ENCODE results near the gene NUP210. TPM values are rescaled to one million over a fixed set of nuclear protein-coding genes. Genes with fewer than 3 reads are reported as not detected.
A peak's percentile ranks its signal among the peaks of the same experiment; 100 is the strongest.

The NUP210 gene
- total RNA-seq, 3 donors from 2014 or later, result 6.7 to 14.8 (median 8.1) TPM

DNA sequence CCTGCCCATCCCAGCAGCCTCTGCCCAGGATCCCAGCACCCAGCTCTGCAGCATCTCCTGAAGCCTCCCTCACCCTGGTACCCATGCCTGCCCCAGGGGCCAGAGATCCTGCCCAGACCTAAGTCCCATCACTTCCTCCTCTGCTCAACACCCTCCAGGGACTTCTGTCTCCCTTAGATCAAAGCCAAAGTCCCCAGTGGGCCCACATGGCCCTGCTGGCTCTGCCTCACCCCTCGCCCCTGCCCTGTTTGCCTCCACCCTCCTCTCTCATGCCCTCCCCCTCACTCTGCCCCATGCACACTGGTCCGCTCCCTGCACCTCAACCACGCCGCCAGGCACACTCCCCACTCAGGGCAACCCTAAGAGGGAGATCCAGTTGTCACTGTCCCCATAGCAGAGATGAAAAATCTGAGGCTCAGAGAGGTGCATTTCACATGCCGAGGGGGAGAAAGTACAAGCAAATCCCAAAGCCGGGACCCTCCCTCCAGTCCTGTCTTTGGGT lies 146.5 kb downstream of the NUP210 start:
- ATAC-seq (no peak), DNase-seq (no peak)
- no peak overlapping the region for H3K4me3 ChIP-seq
- TF ChIP-seq, protein P1, sequence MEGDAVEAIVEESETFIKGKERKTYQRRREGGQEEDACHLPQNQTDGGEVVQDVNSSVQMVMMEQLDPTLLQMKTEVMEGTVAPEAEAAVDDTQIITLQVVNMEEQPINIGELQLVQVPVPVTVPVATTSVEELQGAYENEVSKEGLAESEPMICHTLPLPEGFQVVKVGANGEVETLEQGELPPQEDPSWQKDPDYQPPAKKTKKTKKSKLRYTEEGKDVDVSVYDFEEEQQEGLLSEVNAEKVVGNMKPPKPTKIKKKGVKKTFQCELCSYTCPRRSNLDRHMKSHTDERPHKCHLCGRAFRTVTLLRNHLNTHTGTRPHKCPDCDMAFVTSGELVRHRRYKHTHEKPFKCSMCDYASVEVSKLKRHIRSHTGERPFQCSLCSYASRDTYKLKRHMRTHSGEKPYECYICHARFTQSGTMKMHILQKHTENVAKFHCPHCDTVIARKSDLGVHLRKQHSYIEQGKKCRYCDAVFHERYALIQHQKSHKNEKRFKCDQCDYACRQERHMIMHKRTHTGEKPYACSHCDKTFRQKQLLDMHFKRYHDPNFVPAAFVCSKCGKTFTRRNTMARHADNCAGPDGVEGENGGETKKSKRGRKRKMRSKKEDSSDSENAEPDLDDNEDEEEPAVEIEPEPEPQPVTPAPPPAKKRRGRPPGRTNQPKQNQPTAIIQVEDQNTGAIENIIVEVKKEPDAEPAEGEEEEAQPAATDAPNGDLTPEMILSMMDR (IDR thresholded peaks at IDR 0.05), result no peak
- H3K36me3 ChIP-seq (ENCODE audit: low read depth), result no peaks in the 10 kb centered on the region
- intact Hi-C loops (cut with DNase I, micrococcal nuclease), result no loop called here
- H3K4me1 ChIP-seq (ENCODE audit: low read depth), result no peaks in the 10 kb centered on the region
- no peaks in the 10 kb centered on the region for H3K9me3 ChIP-seq

DNA sequence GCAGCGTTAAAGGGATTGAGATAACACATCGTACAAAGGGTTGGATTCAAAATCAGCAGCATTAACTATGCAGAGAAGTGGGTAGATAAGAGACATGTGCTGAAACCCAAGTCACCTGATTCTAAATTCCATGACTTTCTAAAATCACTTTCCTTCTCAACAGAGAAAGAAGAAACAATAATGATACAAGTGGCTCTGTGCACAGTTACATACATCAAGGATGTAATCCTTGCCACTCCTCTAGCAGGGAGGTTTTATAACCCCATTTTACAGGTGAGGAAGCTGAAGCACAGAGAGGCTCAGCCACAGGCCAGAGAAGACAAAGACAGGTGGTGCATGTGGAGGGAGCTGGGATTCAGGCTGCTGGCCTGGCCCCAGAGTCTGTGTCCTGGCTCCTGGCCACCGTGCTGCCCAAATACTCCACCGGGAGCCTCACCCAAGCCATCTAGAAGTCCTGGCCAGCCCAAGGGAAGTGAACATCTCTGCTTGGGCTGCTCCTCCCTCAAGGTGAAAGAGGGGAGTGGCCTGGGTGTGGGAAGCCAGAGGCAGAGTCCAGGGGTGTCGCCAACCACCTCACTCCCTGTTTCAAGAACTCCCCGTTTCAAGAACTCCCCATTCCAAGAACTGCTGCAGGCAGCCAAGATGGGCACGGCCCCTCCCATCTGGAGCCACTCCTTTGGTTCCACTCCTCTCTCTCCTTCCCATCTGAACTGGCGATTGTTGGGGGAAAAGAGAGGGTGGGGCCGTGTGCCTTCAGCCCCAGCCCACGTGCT lies 147.1 kb downstream of the NUP210 start:
- Histone ChIP-seq H3K9me3 (no peaks in the 10 kb centered on the region), H3K36me3 (ENCODE audit: low read depth) (no peaks in the 10 kb centered on the region), H3K4me3 (no peak overlapping the region), H3K4me1 (ENCODE audit: low read depth) (no peaks in the 10 kb centered on the region)
- DNase-seq (no peak), ATAC-seq (no peak)
- intact Hi-C loops (cut with DNase I, micrococcal nuclease), result no loop called here
- TF ChIP-seq, protein P1 (IDR thresholded peaks at IDR 0.05), result no peak

DNA sequence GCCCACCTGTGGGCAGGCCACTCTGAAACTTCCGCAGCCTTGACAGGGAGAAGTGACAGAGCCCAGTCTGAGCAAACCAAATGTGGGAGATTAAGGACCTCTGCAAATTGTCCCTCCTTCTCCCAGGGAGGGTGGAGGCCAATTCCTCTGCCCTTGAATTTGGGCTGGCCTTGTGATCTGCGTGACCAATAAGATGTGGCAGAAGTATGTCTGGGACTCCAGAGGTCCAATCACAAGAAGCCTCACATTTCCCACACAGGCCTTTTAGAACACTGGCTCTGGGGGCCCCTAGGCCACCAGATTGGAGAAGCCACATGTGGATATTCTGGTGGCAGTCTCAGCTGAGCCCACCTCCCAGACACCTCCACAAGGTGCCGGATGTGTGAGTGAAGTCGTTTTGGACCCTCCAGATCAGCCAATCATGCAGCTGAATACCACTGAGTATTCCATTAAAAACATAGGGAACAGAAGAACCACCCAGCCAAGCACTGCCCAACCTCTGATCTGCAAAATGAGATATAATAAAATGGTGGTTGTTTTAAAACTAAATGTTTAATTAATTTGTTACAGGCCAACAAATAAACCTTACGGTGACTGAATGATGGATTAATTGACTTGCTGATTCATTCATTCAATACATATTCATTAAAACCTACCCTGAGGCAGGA lies 150.3 kb downstream of the NUP210 start:
- H3K9me3 ChIP-seq, result no peaks in the 10 kb centered on the region
- H3K36me3 ChIP-seq (ENCODE audit: low read depth), result no peaks in the 10 kb centered on the region
- intact Hi-C loops (cut with DNase I, micrococcal nuclease), result no loop called here
- no peak overlapping the region for H3K4me3 ChIP-seq
- TF ChIP-seq, protein P1 (IDR thresholded peaks at IDR 0.05), result no peak
- DNase-seq (peak in 1 of 3 donors; percentile 24), ATAC-seq (no peak)
- no peaks in the 10 kb centered on the region for H3K4me1 ChIP-seq (ENCODE audit: low read depth)

DNA sequence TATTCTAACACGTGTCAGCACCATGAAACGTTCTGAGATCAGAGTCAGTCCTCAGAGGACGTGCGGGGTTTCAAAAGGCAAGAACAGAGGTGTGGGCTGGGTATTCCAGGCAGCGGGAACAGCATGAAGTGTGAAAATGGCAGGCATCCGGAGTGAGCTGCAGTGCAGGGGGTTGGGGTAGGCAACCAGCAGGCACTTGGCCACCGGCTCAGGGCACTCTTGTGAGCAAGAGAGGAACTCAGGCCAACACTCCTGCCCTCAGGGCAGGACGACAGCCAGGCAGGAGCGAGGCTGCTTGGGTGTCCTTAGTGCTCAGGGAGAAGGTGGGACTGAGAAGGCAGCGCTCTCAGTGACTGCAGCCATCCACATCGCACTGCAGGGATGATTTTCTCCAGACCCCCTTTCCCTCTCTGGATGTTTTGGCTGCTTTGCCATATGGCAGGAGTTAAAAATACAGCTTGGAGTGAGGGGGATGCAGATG lies 151.1 kb downstream of the NUP210 start:
- no peak for ATAC-seq
- H3K36me3 ChIP-seq (ENCODE audit: low read depth), result no peaks in the 10 kb centered on the region
- TF ChIP-seq, protein P1 (IDR thresholded peaks at IDR 0.05), result no peak
- intact Hi-C loops (cut with DNase I, micrococcal nuclease), result no loop called here
- H3K4me3 ChIP-seq, result no peak overlapping the region
- H3K4me1 ChIP-seq (ENCODE audit: low read depth), result no peaks in the 10 kb centered on the region
- H3K9me3 ChIP-seq, result no peaks in the 10 kb centered on the region
- DNase-seq, result peak in 1 of 3 donors; percentile 8

DNA sequence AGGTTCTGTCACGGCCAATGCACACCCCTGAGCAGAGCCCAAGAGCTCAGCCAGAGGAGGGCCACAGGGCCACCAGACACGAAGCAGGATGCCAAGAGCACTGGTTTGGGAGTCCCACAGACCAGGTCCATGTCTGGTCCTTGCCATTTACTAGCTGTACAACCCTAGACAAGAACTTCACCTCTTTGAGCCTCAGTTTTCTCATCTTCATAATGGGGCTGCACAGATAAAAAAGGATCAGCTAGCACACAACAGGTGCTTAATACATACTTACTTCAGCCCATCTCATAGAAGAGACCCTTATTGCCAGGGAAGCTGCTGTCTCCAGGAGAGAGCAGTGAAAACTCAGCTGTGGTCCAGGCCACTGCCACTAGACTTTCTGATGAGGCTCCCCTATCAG lies 152.0 kb downstream of the NUP210 start:
- H3K9me3 ChIP-seq, result no peaks in the 10 kb centered on the region
- H3K4me3 ChIP-seq, result no peak overlapping the region
- intact Hi-C loops (cut with DNase I, micrococcal nuclease), result no loop called here
- no peak for DNase-seq
- no peak for ATAC-seq
- H3K36me3 ChIP-seq (ENCODE audit: low read depth), result no peaks in the 10 kb centered on the region
- no peaks in the 10 kb centered on the region for H3K4me1 ChIP-seq (ENCODE audit: low read depth)
- TF ChIP-seq, protein P1 (IDR thresholded peaks at IDR 0.05), result no peak
